ENCODE measurements around the gene HPCAL4. TPM values are rescaled to one million over a fixed set of nuclear protein-coding genes. Genes with fewer than 3 reads are reported as not detected.

The HPCAL4 gene
- total RNA-seq, 2 donors from 2014 or later, result 0.66 to 9.1 TPM

DNA sequence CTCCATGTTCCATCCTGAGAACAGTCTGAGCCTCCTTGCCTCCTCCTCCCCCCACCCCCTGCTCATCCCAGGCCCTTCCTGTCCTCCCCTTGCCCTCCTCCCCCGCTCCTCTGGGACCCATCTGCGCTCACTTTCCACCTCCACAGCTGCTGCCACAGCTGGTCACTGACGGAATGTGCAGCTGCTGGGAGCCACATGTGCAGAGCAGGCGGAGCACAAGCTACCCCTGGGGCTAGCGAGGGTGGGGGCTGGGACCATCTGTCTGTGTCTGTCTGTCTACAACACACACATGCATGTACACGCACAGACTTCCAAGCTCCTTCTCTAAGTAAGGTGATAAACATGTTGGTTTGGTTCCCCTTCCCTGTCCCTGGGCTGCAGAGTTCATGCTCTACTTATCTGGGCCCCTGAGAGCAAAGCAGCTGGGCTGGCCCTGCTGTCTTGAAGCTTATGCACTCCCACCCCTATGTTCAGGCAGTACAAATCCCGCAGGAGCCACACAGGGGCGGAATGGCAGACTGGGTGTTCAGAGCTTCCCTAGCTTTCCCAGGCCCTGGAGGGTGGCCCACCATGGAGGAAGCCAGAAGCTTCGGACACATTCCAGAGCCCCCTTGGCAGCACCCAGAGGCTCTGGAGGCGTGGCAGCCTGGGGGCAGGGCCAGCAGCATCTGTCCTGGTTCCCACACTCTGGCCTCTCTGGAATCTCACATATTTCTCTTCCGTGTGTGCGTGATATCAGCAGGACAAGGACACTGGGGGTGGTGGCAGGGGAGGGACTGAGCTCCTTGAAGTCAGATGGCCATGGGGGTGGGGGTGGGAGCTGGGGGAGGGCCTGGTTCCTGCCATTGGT is 44.8 kb downstream of the HPCAL4 start:
- peak; percentile 89 for ATAC-seq
- WGBS, 2 donors, result 15 to 16% methylated on average over 8 to 12 of the region's 12 CpGs

DNA sequence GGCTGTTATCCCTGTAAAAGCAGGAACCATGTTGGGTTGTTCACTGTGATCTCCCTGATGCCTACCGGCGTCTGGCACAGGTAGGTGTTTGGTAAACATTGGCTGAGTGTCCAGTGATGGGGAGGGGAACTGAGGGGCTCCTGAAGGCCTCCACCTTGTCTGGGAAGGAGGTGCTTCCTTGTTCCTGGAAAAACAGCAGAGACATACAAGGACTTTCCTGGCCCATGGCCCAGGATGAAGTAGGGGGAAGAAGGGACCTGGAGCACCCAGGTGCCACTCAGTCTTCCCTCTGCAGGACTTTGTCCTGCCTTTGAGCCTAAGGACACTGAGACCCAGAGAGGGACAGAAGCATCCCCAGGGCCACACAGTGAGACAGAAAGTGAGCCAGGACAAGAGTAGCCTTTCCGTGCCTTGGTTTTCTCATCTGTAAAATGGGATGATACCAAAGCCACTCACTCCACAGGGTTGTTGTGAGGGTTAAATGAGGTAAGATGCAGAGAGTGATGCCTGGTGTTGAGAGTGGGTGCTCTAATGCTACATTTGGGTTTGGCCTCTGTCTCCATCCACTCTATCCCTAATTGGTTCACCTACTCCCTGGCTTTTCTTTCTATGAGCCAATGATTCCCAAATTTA is 45.7 kb downstream of the HPCAL4 start:
- peaks cover 66% of the 10 kb centered on the region for H3K4me1 ChIP-seq
- TF ChIP-seq POLR2A (IDR thresholded peaks at IDR 0.05) (no peak), CTCF (IDR thresholded peaks at IDR 0.05) (no peak)
- no peaks in the 10 kb centered on the region for H3K9me3 ChIP-seq
- intact Hi-C loops (cut with DNase I), result no loop called here
- peak; percentile 53 to 72 (median 61) for DNase-seq
- 35 to 45% methylated on average over 3 of the region's 3 CpGs for WGBS, 2 donors
- no peaks in the 10 kb centered on the region for H3K27me3 ChIP-seq
- no peak for ATAC-seq
- H3K36me3 ChIP-seq (replicated peaks in 1 of 2; ENCODE audit: insufficient read depth in 1 of 2, low read depth in 2 of 2), result no peaks in the 10 kb centered on the region
- H3K4me3 ChIP-seq, result no peak overlapping the region
- H3K27ac ChIP-seq, result peak overlapping the region; percentile 84 to 97 (median 94)

More for the DNA sequence above, 44.8 kb downstream of the HPCAL4 start:
- no peaks in the 10 kb centered on the region for H3K9me3 ChIP-seq
- H3K4me1 ChIP-seq, result peaks cover 67% of the 10 kb centered on the region
- no peaks in the 10 kb centered on the region for H3K27me3 ChIP-seq
- intact Hi-C loops (cut with DNase I), result no loop called here
- TF ChIP-seq CTCF (IDR thresholded peaks at IDR 0.05) (peak in 1 of 7 experiments; percentile 8), POLR2A (IDR thresholded peaks at IDR 0.05) (peak in 2 of 3 donors; percentile 55 to 56)
- peak; percentile 92 to 97 (median 95) for DNase-seq
- peak overlapping the region; percentile 84 to 97 (median 94) for H3K27ac ChIP-seq
- H3K4me3 ChIP-seq, result no peak overlapping the region
- H3K36me3 ChIP-seq (replicated peaks in 1 of 2; ENCODE audit: insufficient read depth in 1 of 2, low read depth in 2 of 2), result no peaks in the 10 kb centered on the region

GRCh38 chr1:39643705-39644104 is 47.5 kb downstream of the HPCAL4 start:
- ATAC-seq (no peak), DNase-seq (no peak)
- H3K27me3 ChIP-seq, result no peaks in the 10 kb centered on the region
- TF ChIP-seq CTCF (IDR thresholded peaks at IDR 0.05) (no peak), POLR2A (IDR thresholded peaks at IDR 0.05) (no peak)
- peaks cover 65% of the 10 kb centered on the region for H3K4me1 ChIP-seq
- no peaks in the 10 kb centered on the region for H3K36me3 ChIP-seq (replicated peaks in 1 of 2; ENCODE audit: insufficient read depth in 1 of 2, low read depth in 2 of 2)
- 85 to 87% methylated on average over 3 of the region's 3 CpGs for WGBS, 2 donors
- H3K9me3 ChIP-seq, result no peaks in the 10 kb centered on the region
- H3K4me3 ChIP-seq, result no peak overlapping the region
- no peak overlapping the region for H3K27ac ChIP-seq
- intact Hi-C loops (cut with DNase I), result no loop called here

- Histone ChIP-seq H3K9me3 (no peaks in the 10 kb centered on the region), H3K36me3 (replicated peaks in 1 of 2; ENCODE audit: insufficient read depth in 1 of 2, low read depth in 2 of 2) (no peaks in the 10 kb centered on the region), H3K4me3 (no peak overlapping the region), H3K27me3 (no peaks in the 10 kb centered on the region), H3K4me1 (peaks cover 56% of the 10 kb centered on the region), H3K27ac (no peak overlapping the region)
- no peak for ATAC-seq
- DNase-seq, result no peak
- intact Hi-C loops (cut with DNase I), result no loop called here
- no peak for TF ChIP-seq POLR2A (IDR thresholded peaks at IDR 0.05)
- no peak for TF ChIP-seq CTCF (IDR thresholded peaks at IDR 0.05)
- WGBS, 2 donors, result 61 to 71% methylated on average over 4 of the region's 4 CpGs
These were observed 48.4 kb downstream of the HPCAL4 start for GRCh38 chr1:39642796-39643195.

Data from body of pancreas (tissue), 4 donors.